B cell (primary cell): ENCODE results near the gene GRIK2. TPM values are rescaled to one million over a fixed set of nuclear protein-coding genes. Genes with fewer than 3 reads are reported as not detected.

Source experiments
- ATAC-seq: fragments of 200-7000 bp; cut with Tn5 transposase; one replicate; pipeline ENCODE4 v1.10.0; 2021; ENCODE audit warnings: low read depth, mild to moderate bottlenecking, moderate number of reproducible peaks, moderate library complexity
- CTCF ChIA-PET: fragments of 350-600 bp; sonication (Branson Sonifier 250); formaldehyde crosslinking; loops from one replicate; lab custom pipeline; 2021; ENCODE audit warnings: antibody characterized with exemption, inconsistent platforms; lab: Charles Lee
- POLR2A ChIA-PET: fragments of 350-600 bp; sonication (Branson Sonifier 250); formaldehyde crosslinking; loops from one replicate; lab custom pipeline; 2021; ENCODE audit warnings: antibody characterized with exemption; lab: Charles Lee
- DNase-seq: peaks from one replicate; pipeline ENCODE4 v3.0.0; 2013
- H2AFZ ChIP-seq: 2 replicates; pipeline ENCODE4 v1.6.1; 2012; ENCODE audit warnings: mild to moderate bottlenecking, low read depth, low read length; ENCODE audit not compliant: insufficient read depth, poor library complexity, severe bottlenecking
- H3K27ac ChIP-seq, 2 donors: 1 replicate in 1 of 2; 2 replicates in 1 of 2; pipeline ENCODE4 v1.5.1; 2012 to 2013; ENCODE audit warnings: low read length in 2 of 2, mild to moderate bottlenecking in 2 of 2, moderate library complexity in 1 of 2
- H3K27me3 ChIP-seq, 4 experiments: fragments of 200-600 bp in 1 of 4; sonication (generic) in 1 of 4; replicated peaks in 1 of 4; 1 replicate in 2 of 4; 2 replicates in 2 of 4; pipeline versions ENCODE4 v1.6.1 to v1.7.0; 2013 to 2016; ENCODE audit warnings: low read length in 3 of 4, mild to moderate bottlenecking in 2 of 4, mixed read lengths in 1 of 4, moderate library complexity in 1 of 4; ENCODE audit not compliant: insufficient read depth in 4 of 4, control insufficient read depth in 3 of 4; ENCODE audit errors: control extremely low read depth in 1 of 4
- H3K36me3 ChIP-seq, 2 experiments: replicated peaks in 1 of 2; 1 replicate in 1 of 2; 2 replicates in 1 of 2; pipeline versions ENCODE4 v1.6.1 to v1.7.1; 2013; ENCODE audit warnings: low read length in 1 of 2; ENCODE audit not compliant: insufficient read depth in 2 of 2, control insufficient read depth in 1 of 2; ENCODE audit errors: control extremely low read depth in 1 of 2, extremely low read depth in 1 of 2
- H3K4me1 ChIP-seq, 2 donors: fragments of 200-600 bp in 1 of 2; sonication (generic) in 1 of 2; 1 replicate in 1 of 2; 2 replicates in 1 of 2; pipeline versions ENCODE4 v1.5.1 to v1.6.1; 2013 to 2017; ENCODE audit warnings: low read length in 2 of 2; ENCODE audit not compliant: control insufficient read depth in 2 of 2, insufficient read depth in 2 of 2
- H3K4me2 ChIP-seq: replicated peaks from 2 replicates; pipeline ENCODE3; 2012; ENCODE audit warnings: mild to moderate bottlenecking, low read depth, low read length; ENCODE audit not compliant: poor library complexity, severe bottlenecking
- H3K4me3 ChIP-seq, 5 experiments: fragments of 200-600 bp in 1 of 5; sonication (generic) in 1 of 5; 1 replicate in 3 of 5; 2 replicates in 2 of 5; pipeline versions ENCODE4 v1.5.1 to v1.7.0; 2011 to 2016; ENCODE audit warnings: low read length in 4 of 5, mild to moderate bottlenecking in 4 of 5, low read depth in 2 of 5, control low read depth in 1 of 5, moderate library complexity in 1 of 5; ENCODE audit not compliant: insufficient read depth in 1 of 5; ENCODE audit errors: control extremely low read depth in 1 of 5, extremely low read depth in 1 of 5
- H3K79me2 ChIP-seq: fragments of 200-600 bp; sonication (generic); one replicate; pipeline ENCODE4 v1.6.0; 2016; ENCODE audit warnings: low read length; ENCODE audit not compliant: control insufficient read depth, insufficient read depth
- H3K9ac ChIP-seq: fragments of 200-600 bp; sonication (generic); 2 replicates; pipeline ENCODE4 v1.6.1; 2017; ENCODE audit warnings: mild to moderate bottlenecking, low read length, moderate library complexity
- H3K9me3 ChIP-seq, 3 donors: one replicate each; pipeline versions ENCODE4 v1.6.1 to v1.7.1; 2013; ENCODE audit warnings: low read length in 2 of 3; ENCODE audit not compliant: control insufficient read depth in 2 of 3, insufficient read depth in 1 of 3; ENCODE audit errors: control extremely low read depth in 1 of 3
- H4K20me1 ChIP-seq: 2 replicates; pipeline ENCODE4 v1.6.0; 2012; ENCODE audit warnings: mild to moderate bottlenecking, low read length; ENCODE audit not compliant: insufficient read depth, control insufficient read depth, poor library complexity, severe bottlenecking
- H3K27ac Mint-ChIP-seq: one replicate; pipeline ENCODE4 v1.8.0; 2021; ENCODE audit warnings: mixed read lengths
- H3K27me3 Mint-ChIP-seq: one replicate; pipeline ENCODE4 v1.8.0; 2021; ENCODE audit warnings: mixed read lengths
- H3K4me1 Mint-ChIP-seq: one replicate; pipeline ENCODE4 v1.8.0; 2021; ENCODE audit warnings: mixed read lengths
- H3K4me3 Mint-ChIP-seq: one replicate; pipeline ENCODE4 v1.8.0; 2021; ENCODE audit warnings: mixed read lengths
- H3K9me3 Mint-ChIP-seq: one replicate; pipeline ENCODE4 v1.8.0; 2022; ENCODE audit warnings: mixed read lengths; ENCODE audit not compliant: insufficient read depth
- EZH2 ChIP-seq: IDR thresholded peaks from 2 replicates; pipeline ENCODE4 v1.6.1; 2012; ENCODE audit warnings: borderline replicate concordance, low read depth, mild to moderate bottlenecking, moderate library complexity, low read length; ENCODE audit not compliant: insufficient read depth, poor library complexity, severe bottlenecking
- WGBS: methylation state at CpG from one replicate; pipeline ENCODE4 v1.1.5; 2013; ENCODE audit warnings: missing lambda C conversion rate; ENCODE audit not compliant: insufficient coverage; 5-methylcytosine and 5-hydroxymethylcytosine counted together
- intact Hi-C: fragments of 100-400 bp; cut with micrococcal nuclease; formaldehyde crosslinking; loops from one replicate; pipeline ENCODE4 v1.10.0; 2022
- polyA plus RNA-seq: library from polyadenylated mRNA; depleted of rRNA; stranded (reverse); fragments of >200 nt; gene quantifications from 2 replicates; pipeline ENCODE4 v1.2.3, GENCODE V29; 2012
- total RNA-seq, 2 donors: library from RNA; stranded (reverse); fragments of 120-200 nt in 1 of 2; gene quantifications; 1 replicate in 1 of 2; 2 replicates in 1 of 2; pipeline versions ENCODE4 v1.2.3 to v1.2.4, GENCODE V29; 2013 to 2022
- TF ChIP-seq, protein P1 (sequence below): fragments of 200-600 bp; IDR thresholded peaks from one replicate; pipeline ENCODE4 v1.8.0; 2022; ENCODE audit warnings: antibody characterized with exemption, mild to moderate bottlenecking

GRIK2 gene
- total and polyA plus RNA-seq, 2 donors (not counting 1 experiment from before 2014, with no cell fraction given): not detected

DNA sequence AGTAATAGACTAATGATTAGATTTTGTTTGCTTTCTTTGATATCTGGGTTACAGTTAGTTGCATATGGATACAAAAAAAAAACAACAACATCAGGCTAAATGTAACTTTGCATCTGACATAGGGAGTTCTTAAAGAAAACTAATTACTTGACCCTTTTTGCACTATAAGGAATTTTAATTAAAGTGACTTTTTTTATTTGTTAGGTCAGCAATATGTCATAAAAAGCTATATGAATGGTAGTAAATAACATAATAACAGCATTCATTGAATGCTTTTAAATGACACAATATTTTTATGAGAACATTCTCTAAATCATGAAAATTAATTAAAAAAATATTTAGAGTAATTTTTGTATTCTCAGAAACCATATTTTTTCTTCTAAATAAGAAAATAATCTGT, 183.6 kb downstream of the GRIK2 start:
- no peak overlapping the region for H3K4me2 ChIP-seq
- no peaks in the 10 kb centered on the region for H3K9me3 Mint-ChIP-seq
- H3K4me3 Mint-ChIP-seq: no peak overlapping the region
- H3K27ac Mint-ChIP-seq: no peak overlapping the region
- H3K27me3 ChIP-seq: no peaks in the 10 kb centered on the region
- no peaks in the 10 kb centered on the region for H3K36me3 ChIP-seq
- no peak overlapping the region for H2AFZ ChIP-seq
- DNase-seq (no peak), ATAC-seq (no peak)
- no peak overlapping the region for H3K27ac ChIP-seq
- TF ChIP-seq EZH2: no peak
- TF ChIP-seq, protein P1, sequence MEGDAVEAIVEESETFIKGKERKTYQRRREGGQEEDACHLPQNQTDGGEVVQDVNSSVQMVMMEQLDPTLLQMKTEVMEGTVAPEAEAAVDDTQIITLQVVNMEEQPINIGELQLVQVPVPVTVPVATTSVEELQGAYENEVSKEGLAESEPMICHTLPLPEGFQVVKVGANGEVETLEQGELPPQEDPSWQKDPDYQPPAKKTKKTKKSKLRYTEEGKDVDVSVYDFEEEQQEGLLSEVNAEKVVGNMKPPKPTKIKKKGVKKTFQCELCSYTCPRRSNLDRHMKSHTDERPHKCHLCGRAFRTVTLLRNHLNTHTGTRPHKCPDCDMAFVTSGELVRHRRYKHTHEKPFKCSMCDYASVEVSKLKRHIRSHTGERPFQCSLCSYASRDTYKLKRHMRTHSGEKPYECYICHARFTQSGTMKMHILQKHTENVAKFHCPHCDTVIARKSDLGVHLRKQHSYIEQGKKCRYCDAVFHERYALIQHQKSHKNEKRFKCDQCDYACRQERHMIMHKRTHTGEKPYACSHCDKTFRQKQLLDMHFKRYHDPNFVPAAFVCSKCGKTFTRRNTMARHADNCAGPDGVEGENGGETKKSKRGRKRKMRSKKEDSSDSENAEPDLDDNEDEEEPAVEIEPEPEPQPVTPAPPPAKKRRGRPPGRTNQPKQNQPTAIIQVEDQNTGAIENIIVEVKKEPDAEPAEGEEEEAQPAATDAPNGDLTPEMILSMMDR: no peak
- no peak overlapping the region for H3K4me3 ChIP-seq
- no peaks in the 10 kb centered on the region for H3K4me1 ChIP-seq
- no peaks in the 10 kb centered on the region for H3K9me3 ChIP-seq
- intact Hi-C loops: no loop called here
- POLR2A ChIA-PET: no interaction called here
- CTCF ChIA-PET: no interaction called here
- no peaks in the 10 kb centered on the region for H4K20me1 ChIP-seq
- no peaks in the 10 kb centered on the region for H3K4me1 Mint-ChIP-seq
- H3K9ac ChIP-seq: no peak overlapping the region
- no peaks in the 10 kb centered on the region for H3K79me2 ChIP-seq
- no peaks in the 10 kb centered on the region for H3K27me3 Mint-ChIP-seq

GRCh38 chr6:101578306-101578705, 184.8 kb downstream of the GRIK2 start:
- no peak for TF ChIP-seq EZH2
- TF ChIP-seq, protein P1: no peak
- Histone ChIP-seq H3K27ac (no peak overlapping the region), H3K9me3 (no peaks in the 10 kb centered on the region), H3K36me3 (no peaks in the 10 kb centered on the region), H3K4me2 (no peak overlapping the region), H3K79me2 (no peaks in the 10 kb centered on the region), H3K4me3 (no peak overlapping the region), H2AFZ (no peak overlapping the region), H3K27me3 (no peaks in the 10 kb centered on the region), H3K4me1 (no peaks in the 10 kb centered on the region), H3K9ac (no peak overlapping the region), H4K20me1 (no peaks in the 10 kb centered on the region)
- H3K4me3 Mint-ChIP-seq: no peak overlapping the region
- no peaks in the 10 kb centered on the region for H3K27me3 Mint-ChIP-seq
- intact Hi-C loops: no loop called here
- no peaks in the 10 kb centered on the region for H3K9me3 Mint-ChIP-seq
- ChIA-PET POLR2A (no interaction called here), CTCF (no interaction called here)
- DNase-seq: no peak
- ATAC-seq: no peak
- no peak overlapping the region for H3K27ac Mint-ChIP-seq
- no CpG with 5 or more reads among the region's 1 CpG for WGBS
- no peaks in the 10 kb centered on the region for H3K4me1 Mint-ChIP-seq
